Kidney glomerular epithelial cell (primary cell): ENCODE results near the gene CPNE5.

Experiments
- DNase-seq: peaks from one replicate; lab custom pipeline; 2025; lab: John Stamatoyannopoulos, UW

CPNE5 gene

DNA sequence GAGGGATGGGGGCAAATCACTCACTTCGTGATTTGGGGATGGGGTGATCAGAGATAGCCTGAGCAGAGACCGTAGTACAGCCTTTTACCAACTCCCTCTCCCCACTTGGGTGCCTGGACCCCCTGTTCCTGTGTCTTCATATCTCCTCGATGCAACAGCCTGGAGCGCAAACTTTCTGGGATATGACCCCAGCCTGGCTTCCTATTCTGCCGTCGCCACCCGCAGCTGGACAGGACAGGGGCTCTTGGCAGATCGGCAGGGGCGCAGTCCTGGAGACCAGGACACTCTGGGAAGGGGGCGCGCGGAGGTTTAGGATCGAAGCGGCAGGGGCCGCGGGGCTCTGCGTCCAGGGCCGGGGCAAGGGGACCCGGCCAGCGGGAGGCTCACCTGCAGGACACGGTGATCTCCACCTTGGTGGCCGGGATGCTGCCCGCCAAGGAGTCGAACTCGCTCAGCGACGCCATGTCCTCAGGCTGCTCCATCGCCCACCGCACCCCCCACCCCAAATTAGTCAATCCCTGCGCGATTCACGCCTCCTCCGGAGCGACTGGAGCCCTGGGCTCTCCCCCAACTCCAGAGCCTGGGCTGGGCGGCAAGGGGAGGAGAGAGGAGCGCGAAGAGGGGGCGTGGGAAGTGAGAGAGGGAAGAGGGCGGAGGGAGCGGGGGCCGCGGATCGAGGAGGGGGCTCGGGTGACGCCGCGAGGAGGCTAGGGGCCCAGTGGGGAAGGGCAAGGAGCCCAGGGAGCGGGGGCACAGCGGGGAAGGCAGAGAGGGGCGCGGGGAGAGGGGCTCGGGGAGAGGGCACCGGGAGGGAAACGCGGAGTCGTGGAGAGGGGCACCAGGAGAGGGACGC is at the start of gene CPNE5:
Gene CPNE5, minus strand, starts transcription at position 549 of the 853 bp plus-strand sequence. Its CDS starts 67 bp downstream, at position 482.
- DNase-seq = no peak

DNA sequence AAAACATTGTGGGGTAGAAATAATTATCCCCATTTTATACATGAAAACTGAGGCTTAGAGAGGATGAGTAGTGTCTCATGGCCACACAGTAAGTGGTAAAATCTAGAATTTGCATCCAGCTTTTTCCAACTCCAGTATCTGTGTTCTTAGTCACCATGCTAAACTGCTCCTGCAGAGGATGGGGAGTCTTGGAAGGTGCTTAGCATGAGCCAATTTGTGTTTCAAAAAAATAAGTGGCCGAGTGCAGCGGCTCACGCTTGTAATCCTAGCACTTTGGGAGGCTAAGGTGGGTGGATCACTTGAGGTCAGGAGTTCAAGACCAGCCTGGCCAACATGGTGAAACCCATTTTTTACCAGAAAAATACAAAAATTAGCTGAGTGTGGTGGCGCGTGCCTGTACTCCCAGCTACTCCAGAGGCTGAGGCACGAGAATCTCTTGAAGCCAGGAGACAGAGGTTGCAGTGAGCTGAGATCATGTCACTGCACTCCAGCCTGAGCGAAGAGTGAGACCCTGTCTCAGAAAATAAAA is 48.9 kb upstream of the CPNE5 start:
- no peak for DNase-seq

DNA sequence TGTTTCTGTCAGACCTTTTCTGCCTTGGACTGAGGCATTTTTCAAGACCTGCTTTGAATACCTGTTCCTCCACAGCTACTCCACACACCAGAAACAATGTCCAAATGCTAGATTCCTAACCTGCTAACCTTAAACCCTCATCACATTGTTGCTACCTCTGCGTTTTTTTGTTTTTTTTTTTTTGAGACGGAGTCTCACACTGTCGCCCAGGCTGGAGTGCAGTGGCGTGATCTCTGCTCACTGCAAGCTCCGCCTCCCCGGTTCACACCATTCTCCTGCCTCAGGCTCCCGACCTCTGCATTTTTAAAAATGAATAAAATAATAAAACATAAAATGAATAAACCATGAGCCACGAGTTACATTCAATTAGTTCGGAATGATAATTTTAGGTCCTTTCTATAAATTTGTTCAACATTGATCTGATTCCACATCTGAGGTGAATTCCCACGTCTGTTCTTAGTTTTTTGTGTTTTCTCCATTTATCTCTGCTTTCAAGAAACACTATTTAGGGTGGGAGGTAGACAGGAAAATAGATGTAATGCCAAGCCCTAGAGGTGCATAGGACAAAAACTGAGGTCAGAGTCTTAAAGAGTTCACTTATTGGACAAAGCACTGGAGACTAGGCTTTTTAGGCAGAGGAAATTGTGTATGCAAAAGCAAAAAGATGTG is 47.8 kb upstream of the CPNE5 start:
- no peak for DNase-seq

DNA sequence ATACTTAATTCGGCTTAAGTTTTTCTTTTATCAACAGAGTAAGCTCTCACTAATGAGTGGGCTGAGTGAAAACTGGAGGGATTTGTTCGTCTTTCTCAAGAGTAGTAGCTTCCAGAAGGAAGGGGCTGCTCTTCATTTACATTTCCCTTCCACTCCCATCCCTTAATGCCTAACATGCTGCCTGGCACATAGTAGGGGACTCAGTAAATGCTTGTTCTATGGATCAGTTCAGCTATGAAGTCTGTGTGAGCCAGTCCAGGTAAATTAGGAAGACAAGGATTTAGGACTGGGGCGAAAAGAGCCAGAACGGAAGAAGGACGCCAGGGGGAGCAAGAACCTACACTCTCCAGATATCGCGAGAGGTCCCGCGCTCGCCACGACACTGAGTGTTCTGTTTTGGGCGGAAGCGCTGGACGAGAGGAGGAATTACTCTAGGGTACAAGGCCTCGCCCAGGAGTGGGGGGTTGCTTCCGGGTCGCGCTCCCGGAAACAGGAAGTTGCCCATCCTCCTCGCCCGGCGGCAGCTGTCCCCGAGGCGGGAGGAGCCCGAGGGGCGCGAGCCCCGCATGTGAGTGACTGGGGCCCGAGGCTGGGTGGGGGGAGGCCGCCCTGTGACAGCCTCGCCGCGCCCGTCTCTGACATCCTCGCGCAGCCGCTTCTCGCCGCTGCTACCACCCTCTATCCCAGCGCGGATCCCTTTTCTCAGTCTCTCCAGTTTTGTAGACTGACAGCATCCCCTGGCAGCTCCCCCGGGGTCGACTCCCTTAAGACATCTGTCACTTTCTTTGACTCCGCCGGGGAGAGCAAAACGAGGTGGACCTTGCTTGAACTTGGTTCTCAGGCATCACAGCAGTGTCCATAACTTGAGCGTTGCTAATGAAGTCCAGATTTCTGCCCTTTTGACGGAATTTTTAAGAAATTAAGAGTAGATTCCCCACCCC is 46.5 kb upstream of the CPNE5 start, which contains the start of gene C6orf89:
Gene C6orf89, plus strand, starts transcription at position 492 of the 941 bp plus-strand sequence. CDS start 13,493 bp downstream, outside the sequence.
- DNase-seq = peak; percentile 97

DNA sequence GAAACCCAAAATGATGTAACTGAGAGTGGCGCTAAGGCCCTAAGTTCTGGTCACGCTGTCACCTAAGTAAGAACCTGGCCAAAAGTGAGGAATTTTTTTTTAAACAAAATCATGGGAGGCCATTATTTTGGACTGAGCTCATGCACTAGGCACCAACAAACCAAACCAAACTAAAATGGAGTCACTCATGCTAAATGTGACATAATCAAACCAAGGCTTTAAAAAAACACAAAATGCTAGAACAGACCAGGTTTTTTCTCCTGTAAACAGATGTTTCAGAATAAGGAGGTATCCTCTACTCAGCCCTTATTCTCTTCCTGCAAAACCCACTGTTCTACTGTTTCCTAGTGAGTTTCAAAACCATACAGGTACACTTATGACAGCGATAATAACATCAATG is 45.4 kb upstream of the CPNE5 start:
- no peak for DNase-seq

DNA sequence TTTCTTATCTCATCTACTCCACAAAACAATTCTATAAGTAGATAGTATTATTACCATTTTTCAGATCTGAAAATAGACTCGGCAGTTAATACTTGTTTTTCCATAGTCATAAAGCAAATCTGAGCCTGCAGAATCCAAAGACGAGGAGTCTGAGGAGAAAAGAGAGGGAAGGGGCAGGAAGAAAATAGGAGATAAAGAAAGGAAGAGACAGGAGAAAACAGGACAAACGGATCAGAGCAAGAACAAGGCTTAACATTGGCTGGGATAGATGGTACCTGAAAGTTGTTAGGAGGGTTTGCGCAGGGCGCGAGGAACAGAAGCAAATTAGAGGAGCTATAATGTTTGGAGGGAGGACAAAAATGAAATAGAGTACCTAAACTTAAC is 36.0 kb upstream of the CPNE5 start:
- no peak for DNase-seq

DNA sequence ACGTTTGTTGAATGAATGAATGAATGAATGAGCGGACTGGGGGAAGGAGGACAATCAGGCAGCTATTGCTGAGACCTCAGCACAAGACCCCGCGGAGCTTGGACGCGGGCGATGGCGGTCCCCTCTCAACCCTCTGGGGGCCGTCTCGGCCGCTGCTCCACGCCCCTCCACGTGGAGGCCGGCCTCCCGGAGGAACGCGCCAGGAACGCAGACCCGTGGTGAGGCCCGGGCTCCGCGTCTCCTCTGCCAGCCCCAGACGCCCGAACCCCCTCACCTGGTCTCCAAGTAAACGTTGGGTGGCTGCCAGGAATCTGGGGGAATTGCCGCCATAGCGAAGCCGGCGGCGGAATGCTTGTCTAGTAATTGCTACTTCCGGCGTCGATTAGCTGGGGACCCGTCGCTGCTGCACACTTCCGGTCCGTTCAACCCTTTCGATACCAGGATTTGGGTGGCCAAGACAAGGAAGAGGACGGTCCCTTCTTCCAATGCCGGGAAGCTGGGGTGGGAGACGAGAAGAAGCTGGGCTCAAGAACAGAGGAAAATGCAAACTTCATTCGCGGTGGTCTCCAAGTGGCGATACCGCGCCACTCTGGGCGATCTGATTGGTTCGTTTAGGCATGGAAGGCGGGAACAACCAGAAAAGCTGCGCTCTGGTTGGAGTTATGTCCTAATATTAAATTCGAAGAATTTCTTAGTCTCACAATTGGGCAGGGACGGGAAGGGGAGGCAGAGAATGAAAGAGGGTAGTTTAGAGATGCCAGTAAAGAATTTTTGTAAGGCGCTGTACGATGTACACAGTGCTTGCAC is 35.4 kb upstream of the CPNE5 start, which contains the start of gene PPIL1:
Gene PPIL1, minus strand, starts transcription at position 361 of the 807 bp plus-strand sequence. Its CDS starts 31 bp downstream, at position 330.
- peak; percentile 88 for DNase-seq

DNA sequence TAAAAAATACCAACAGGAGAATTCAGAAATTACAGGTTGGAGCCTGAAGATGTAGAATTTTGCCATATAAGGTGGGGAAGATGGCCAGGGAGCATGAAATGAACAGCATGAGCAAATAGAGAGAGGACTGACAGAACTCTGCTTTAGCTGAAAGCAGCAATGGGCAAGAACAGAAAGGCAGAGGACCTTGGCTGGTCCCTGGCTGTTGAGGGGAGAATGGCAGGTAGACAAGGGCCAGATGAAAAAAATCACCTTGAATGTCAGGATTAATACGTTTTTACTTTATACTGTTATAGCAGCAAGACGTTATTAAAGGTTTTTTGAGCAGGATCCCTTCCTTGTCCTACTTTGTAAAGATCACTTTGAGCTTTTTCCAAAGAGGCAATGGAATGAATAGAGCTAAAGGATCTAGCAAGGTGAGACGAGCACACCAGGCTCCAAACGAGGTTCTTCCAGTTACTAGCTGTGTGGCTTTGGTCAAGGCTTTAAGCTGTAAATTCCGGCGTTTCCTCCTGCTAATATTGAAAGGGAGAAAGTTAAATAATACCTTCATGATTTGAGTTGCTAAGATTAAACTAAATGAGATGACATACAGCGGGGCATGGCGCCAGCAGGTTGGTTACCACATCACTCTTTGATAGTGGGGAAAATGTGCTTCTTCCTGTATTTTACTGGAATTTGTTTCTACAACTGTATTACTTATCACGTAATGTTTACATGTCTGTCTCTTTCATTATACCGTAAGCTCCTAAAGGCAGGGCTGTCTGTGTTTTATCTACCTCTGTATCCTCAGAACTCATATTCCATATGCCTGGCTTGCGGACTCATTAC is 34.6 kb upstream of the CPNE5 start:
- DNase-seq = peak; percentile 33

DNA sequence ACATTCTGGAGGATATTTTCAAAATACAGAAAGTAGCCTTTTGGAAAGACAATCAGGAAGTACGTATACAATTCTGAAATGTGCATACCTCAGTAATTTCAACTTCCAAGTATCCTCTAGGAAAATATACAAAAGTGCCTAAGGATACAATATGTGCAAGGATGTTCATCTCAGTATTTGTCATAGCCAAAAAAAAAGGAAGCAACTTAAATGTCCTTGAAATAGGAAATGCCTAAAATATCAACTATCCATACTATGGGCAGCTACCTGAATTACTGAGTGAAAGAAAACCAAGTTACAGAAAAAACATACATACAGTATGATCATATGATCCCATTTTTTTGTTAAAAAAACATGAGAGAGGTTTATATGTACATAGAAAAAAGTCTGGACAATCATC is 33.9 kb upstream of the CPNE5 start:
- no peak for DNase-seq

DNA sequence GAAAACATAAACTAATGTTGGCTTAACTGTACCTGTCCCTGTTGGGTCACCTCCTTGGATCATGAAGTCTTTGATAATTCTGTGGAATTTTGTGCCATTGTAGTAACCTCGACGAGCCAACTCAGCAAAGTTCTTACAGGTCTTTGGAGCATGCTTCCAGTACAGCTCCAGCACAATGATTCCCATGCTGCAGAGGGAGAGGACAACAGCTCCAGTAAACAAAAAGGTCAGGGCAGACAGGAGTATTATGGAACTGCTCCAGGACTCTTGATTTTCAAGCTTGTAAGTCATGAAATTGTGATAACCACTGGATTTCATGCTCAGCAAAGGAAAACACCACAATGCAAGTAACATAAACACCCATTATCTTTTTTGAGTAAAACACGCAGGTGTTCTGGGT is 32.4 kb upstream of the CPNE5 start:
- DNase-seq = no peak

DNA sequence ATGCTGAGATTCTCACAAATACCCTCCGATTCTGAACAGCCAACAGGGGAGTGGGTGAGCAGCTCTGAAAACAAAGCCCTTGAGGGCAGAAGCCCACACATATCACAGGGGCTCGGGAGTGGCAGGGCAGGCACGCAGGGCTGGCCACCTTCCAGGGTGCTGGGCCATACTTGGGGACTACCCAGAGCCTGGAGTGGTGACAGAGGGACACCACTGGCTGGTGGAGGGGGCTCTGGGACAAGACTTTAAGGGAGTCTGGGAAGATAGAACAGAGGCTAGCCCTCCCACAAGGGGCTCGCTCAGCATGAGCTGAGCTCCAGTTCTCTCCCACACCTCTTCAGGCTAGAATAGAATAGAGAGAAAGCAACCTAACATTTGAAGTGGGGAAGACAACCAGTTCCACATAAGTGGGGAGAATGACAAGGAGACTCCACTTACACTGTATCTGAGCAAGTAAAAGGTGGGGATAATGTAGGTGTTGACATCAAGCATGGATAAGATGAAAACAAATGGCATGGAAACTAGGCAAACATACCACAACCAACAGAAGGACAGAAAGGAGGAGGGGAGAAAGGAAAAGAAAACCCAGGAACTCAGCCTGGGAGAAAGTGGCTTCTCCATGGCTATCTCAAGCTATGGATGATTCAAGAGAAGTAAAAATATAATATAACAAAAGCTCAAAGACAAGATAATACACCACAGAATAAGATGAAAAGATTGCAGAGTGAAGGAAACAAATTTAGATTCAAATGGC is 28.4 kb upstream of the CPNE5 start:
- no peak for DNase-seq

DNA sequence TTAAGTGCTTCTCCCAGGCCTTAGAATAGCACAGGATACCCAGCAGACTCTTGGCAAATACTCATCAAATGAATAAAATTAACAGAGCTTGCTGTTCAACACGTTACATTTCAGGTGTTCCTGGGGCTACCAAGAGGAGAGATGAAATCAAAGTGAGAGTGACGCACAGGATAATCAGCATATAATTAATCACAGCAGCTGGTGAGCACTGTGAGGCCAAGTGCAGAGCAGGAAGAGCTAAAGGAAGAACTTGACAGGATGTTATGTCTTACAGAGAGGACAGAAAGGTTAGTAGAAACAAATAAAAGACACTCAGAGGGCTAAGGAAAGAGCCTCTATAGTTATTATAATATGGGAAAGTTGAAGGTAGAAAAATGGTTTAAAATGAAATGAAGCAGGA is 26.6 kb upstream of the CPNE5 start:
- no peak for DNase-seq

DNA sequence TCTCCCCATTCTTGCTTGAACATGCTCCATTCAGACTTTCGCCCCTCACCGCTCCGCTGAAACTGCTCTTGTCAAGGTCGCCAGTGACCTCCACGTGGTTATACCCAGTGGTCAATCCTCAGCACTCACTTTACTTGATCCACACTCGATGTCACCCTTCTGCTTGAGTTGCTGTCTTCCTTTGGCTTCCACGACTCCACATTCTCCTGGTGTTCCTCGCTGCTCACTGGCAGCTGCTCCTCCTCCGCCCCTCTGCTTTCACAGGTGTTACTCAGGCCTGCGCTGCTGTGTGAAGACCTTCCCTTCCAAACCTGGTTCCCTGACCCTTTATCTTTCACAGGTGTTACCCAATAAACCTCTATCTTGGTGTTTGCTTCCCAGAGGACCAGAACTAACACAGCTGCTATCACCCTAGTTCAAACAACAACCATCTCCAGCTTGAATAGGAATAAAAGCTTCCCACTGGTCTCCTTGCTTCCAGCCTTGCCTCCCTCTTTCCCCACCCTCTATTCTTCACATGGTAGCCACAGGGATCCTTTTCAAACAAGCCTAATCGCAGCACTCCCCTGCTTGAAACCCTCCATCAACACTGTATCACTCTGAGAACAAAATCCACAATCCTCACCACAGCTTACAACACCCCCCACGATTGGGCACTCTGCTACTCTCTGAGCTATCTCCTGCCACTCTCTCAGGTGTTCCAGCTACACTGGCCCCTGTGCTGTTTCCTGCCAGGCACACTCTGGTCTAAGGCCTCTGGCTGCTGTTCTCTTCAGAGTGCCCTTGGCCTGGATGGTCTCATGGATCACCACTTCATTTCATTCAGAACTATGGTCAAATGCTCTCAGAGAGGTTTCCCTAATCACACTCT is 24.7 kb upstream of the CPNE5 start:
- no peak for DNase-seq

DNA sequence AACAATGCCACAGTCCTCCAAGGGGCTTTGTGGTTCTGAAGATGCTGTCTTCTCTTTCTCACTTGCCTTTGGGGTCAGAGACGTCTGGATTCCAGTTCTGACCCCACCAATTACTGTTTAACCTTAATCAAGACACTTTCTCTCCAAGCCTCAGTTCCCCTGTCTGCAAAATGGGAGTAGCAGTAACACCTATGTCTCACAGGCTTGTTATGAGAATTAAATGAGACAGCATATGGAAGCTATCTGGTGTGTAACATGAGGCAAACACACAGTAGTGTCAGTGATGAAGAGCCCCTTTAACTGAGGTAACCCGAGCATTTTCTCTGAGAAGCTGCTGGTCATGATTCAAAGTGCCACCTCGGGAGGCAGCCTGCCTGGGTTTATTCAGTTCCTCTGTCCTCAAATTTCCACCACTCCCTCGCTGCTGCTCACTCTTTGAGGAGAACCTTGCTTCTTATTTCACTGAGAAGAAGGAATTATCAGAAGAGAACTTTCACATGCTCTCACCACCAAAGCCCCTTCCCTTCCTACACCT is 23.7 kb upstream of the CPNE5 start:
- DNase-seq = no peak

DNA sequence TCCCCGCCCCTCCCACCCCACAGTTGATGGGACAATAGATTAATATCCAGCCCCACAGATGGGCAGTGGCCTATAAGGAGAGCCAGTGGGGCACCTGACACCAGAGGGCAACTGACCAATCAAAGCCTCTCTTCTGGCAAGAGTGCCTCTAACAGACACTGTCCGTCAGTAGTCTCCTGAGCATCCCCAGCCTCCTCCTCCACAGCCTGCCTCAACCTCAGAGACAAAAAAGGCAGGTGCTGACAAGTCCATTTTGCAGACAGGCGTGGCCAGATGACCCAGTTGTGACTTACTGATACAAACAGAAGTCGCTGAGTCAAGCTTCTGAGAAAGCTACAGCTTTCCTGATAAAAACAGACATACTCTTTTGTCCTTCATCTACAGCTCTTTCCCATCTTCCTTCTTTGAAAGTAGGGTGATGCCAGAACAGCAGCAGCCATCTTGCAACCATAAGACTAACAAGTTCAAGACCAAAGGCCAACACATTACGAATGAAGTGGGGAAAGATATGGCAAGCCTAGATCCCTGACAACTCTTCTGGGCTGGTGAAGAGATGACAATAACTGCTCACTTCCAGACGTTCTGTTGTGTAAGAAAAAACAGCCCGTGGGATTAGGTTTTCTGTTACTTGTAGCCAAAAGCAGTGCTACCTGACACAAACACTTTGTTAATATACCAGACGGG is 23.1 kb upstream of the CPNE5 start:
- DNase-seq = no peak

DNA sequence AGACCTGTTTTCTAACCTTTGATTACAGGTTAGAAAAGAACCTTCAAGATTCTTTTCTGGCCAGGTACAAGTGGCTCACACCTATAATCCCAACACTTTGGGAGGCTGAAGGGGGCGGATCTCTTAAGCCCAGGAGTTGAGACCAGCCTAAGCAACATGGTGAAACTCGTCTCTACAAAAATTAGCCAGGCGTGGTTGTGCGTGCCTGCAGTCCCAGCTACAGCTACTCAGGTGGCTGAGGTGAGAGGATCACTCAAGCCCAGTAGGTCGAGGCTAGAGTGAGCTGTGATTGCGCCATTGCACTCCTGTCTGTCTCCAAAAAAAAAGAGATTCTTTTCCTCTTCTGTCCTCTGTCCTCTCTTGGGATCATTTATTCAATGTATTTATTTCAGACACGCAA is 20.9 kb upstream of the CPNE5 start:
- DNase-seq = no peak

DNA sequence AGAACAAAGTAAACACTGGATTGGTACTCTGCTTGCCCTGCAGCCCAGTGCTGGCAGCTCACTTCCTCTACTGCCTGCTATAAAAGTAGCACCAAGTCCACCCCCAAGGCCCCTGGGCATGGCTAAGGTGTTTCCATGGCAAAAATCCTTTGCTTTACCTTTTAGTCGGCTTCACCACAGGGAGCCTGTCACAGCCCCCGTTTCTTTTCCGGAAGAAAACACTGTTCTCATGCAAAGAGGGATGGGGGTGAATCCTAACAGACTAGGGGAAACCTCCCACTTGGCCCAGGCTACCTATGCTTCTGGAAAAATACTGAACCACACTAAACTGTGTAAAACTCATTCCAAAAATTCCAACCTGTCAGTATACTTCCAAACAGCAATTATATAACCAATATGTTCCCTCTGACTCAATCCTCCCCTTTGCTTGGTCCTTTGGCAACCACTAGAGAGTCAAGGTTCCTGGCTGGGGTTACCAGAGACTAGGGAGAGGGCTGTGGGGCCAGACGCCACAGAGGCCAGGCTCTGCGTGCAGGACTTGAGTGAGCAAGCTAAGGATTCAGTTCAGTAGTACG is 19.2 kb upstream of the CPNE5 start:
- no peak for DNase-seq
